GM12878 (cell line): ENCODE data around the gene APOC4. TPM values are rescaled to one million over a fixed set of nuclear protein-coding genes. Genes with fewer than 3 reads are reported as not detected.

Experiments
- ATAC-seq: fragments of 200-7000 bp; cut with Tn5 transposase; 3 replicates; pipeline ENCODE4 v1.9.1; 2020; ENCODE audit warnings: mild to moderate bottlenecking, moderate library complexity
- BruUV-seq: library from RNA; stranded (reverse); fragments of 400-500 nt; replicated peaks from 2 replicates; lab custom pipeline; 2021; lab: Mats Ljungman, UMichigan
- CTCF ChIA-PET: fragments of 300-600 bp; sonication (Branson Sonifier 250); formaldehyde crosslinking; extraction: SDS; loops from one replicate; lab custom pipeline; 2021; ENCODE audit warnings: inconsistent platforms; lab: Yijun Ruan, JAX
- POLR2A ChIA-PET: fragments of 350-600 bp; formaldehyde crosslinking; extraction: SDS; loops from one replicate; lab custom pipeline; 2021; ENCODE audit warnings: inconsistent platforms; lab: Charles Lee
- RAD21 ChIA-PET: fragments of 300-600 bp; sonication (Branson Sonifier 250); formaldehyde crosslinking; loops from one replicate; lab custom pipeline; 2023; ENCODE audit warnings: antibody characterized with exemption; ENCODE audit not compliant: unreplicated experiment; lab: Charles Lee
- SMC1A ChIA-PET: fragments of 300-600 bp; sonication (Branson Sonifier 250); formaldehyde crosslinking; loops from one replicate; lab custom pipeline; 2023; ENCODE audit not compliant: unreplicated experiment, uncharacterized antibody; lab: Charles Lee
- DNase-seq: peaks from one replicate; pipeline ENCODE4 v3.0.0-alpha.2; 2011; ENCODE audit warnings: low read depth, low spot score
- FAIRE-seq: peaks from 3 replicates; lab custom pipeline; 2011; peaks lifted over from hg19 to GRCh38; lab: Jason Lieb, UNC
- H2AFZ ChIP-seq: 2 replicates; pipeline ENCODE4 v1.6.0; 2011; ENCODE audit warnings: low read depth, low read length, control low read depth; ENCODE audit not compliant: control insufficient read depth
- H3K27ac ChIP-seq: 2 replicates; pipeline ENCODE4 v1.5.1; 2011; ENCODE audit warnings: control low read depth; ENCODE audit not compliant: control insufficient read depth, insufficient read depth
- H3K27me3 ChIP-seq, 2 experiments: replicated peaks in 1 of 2; 2 replicates each; pipeline versions ENCODE4 v1.6.0 to v1.6.1; 2011; ENCODE audit warnings: low read length in 1 of 2; ENCODE audit not compliant: control insufficient read depth in 2 of 2, insufficient read depth in 2 of 2
- H3K36me3 ChIP-seq, 2 experiments: 2 replicates each; pipeline ENCODE4 v1.5.1; 2011; ENCODE audit warnings: low read length in 1 of 2; ENCODE audit not compliant: control insufficient read depth in 2 of 2, insufficient read depth in 2 of 2
- H3K4me1 ChIP-seq: 2 replicates; pipeline ENCODE4 v1.6.1; 2011; ENCODE audit warnings: mild to moderate bottlenecking, low read length, moderate library complexity, mixed read lengths; ENCODE audit not compliant: control insufficient read depth, insufficient read depth
- H3K4me2 ChIP-seq: 2 replicates; pipeline ENCODE4 v1.6.0; 2011; ENCODE audit warnings: control low read depth; ENCODE audit not compliant: control insufficient read depth, insufficient read depth
- H3K4me3 ChIP-seq: fragments of 200-600 bp; sonication (generic); 2 replicates; pipeline ENCODE4 v1.5.1; 2016
- H3K79me2 ChIP-seq: 2 replicates; pipeline ENCODE4 v1.6.0; 2011; ENCODE audit warnings: low read length; ENCODE audit not compliant: control insufficient read depth, insufficient read depth
- H3K9ac ChIP-seq: 2 replicates; pipeline ENCODE4 v1.8.0; 2011; ENCODE audit warnings: low read length, control low read depth, mixed read lengths; ENCODE audit not compliant: control insufficient read depth, insufficient read depth
- H3K9me3 ChIP-seq: replicated peaks from 3 replicates; pipeline ENCODE4 v1.5.1; 2011; ENCODE audit warnings: mild to moderate bottlenecking, low read length; ENCODE audit not compliant: control insufficient read depth, insufficient read depth
- H4K20me1 ChIP-seq: 2 replicates; pipeline ENCODE4 v1.6.0; 2011; ENCODE audit not compliant: control insufficient read depth, insufficient read depth
- CHD1 ChIP-seq: IDR thresholded peaks from 2 replicates; pipeline ENCODE4 v1.6.1; 2012; ENCODE audit warnings: low read depth, low read length, improper control_type of control experiment
- CREM ChIP-seq: IDR thresholded peaks from 2 replicates; pipeline ENCODE4 v1.6.1; 2014; ENCODE audit warnings: antibody characterized with exemption, low read depth
- GABPA ChIP-seq: IDR thresholded peaks from 2 replicates; pipeline ENCODE4 v1.6.1; 2014; ENCODE audit warnings: antibody characterized with exemption, low read depth, mild to moderate bottlenecking, inconsistent platforms
- GATAD2B ChIP-seq: fragments of 450-650 bp; conservative IDR thresholded peaks from 2 replicates; pipeline ENCODE4 v1.6.1; 2017; ENCODE audit warnings: low read depth, mild to moderate bottlenecking, moderate library complexity
- HDAC2 ChIP-seq: fragments of 200-600 bp; sonication (generic); IDR thresholded peaks from 2 replicates; pipeline ENCODE4 v1.6.1; 2017
- MYC ChIP-seq: IDR thresholded peaks from 2 replicates; pipeline ENCODE4 v1.6.1; 2011; ENCODE audit warnings: mild to moderate bottlenecking, low read length, moderate library complexity, inconsistent platforms; ENCODE audit not compliant: insufficient read depth, insufficient replicate concordance, insufficient read length, severe bottlenecking
- PAX5 ChIP-seq: IDR thresholded peaks from 2 replicates; pipeline ENCODE4 v1.6.1; 2011; ENCODE audit warnings: low read depth, low read length, borderline replicate concordance
- TCF12 ChIP-seq: IDR thresholded peaks from 2 replicates; pipeline ENCODE4 v1.6.1; 2011; ENCODE audit warnings: low read depth, mild to moderate bottlenecking, low read length
- WGBS: methylation state at CpG from one replicate; pipeline ENCODE4 v1.1.6; 2016; ENCODE audit warnings: low lambda C conversion rate; ENCODE audit not compliant: insufficient replicate concordance, insufficient coverage; ENCODE audit errors: missing lambda C conversion rate; 5-methylcytosine and 5-hydroxymethylcytosine counted together
- in situ Hi-C: fragments of 300-500 bp; cut with MboI; formaldehyde crosslinking; loops from 9 replicates; pipeline ENCODE4 v1.14.3; 2018; ENCODE audit warnings: mixed read lengths
- intact Hi-C: fragments of 100-400 bp; cut with micrococcal nuclease; formaldehyde crosslinking; loops from one replicate; pipeline ENCODE4 v1.14.2; 2022; ENCODE audit not compliant: unreplicated experiment
- polyA plus RNA-seq, 11 experiments: library from polyadenylated mRNA; depleted of rRNA in 4 of 11; unstranded in 6 of 11; stranded (reverse) in 5 of 11; fragments of >200 nt; fragmentation: Nextera tagmentation in 4 of 11; fragmentation: Illumina TruSeq in 1 of 11; extraction: Ambion mirVana in 4 of 11; extraction: Trizol in 1 of 11; gene quantifications; 1 replicate in 1 of 11; 2 replicates in 10 of 11; pipeline versions ENCODE4 v1.2.1 to v1.2.3, GENCODE V29; 2011 to 2016; ENCODE audit warnings: inconsistent platforms in 2 of 11, missing spikeins in 2 of 11, low read depth in 1 of 11
- total RNA-seq, 4 experiments: library from RNA; depleted of rRNA in 3 of 4; stranded (reverse); fragments of >200 nt in 3 of 4; fragmentation: Illumina TruSeq in 1 of 4; extraction: Trizol in 1 of 4; gene quantifications; 2 replicates each; pipeline versions ENCODE4 v1.2.1 to v1.2.3, GENCODE V29; 2013 to 2021
- TF ChIP-seq, protein P1 (sequence below): fragments of 450-650 bp; formaldehyde crosslinking; IDR thresholded peaks from 2 replicates; pipeline ENCODE4 v1.4.0; 2022; ENCODE audit warnings: mild to moderate bottlenecking, moderate library complexity
- TF ChIP-seq, protein P2 (sequence below): IDR thresholded peaks from 2 replicates; pipeline ENCODE4 v1.6.1; 2011; ENCODE audit warnings: borderline replicate concordance, low read depth, mild to moderate bottlenecking, moderate library complexity, mixed read lengths, low read length; ENCODE audit not compliant: insufficient read depth; ENCODE audit errors: extremely low read length

Gene APOC4
- total and polyA plus RNA-seq, 10 of the 15 experiments (the other 5 are each of a cell fraction or from before 2014, with no cell fraction given), result not detected

DNA sequence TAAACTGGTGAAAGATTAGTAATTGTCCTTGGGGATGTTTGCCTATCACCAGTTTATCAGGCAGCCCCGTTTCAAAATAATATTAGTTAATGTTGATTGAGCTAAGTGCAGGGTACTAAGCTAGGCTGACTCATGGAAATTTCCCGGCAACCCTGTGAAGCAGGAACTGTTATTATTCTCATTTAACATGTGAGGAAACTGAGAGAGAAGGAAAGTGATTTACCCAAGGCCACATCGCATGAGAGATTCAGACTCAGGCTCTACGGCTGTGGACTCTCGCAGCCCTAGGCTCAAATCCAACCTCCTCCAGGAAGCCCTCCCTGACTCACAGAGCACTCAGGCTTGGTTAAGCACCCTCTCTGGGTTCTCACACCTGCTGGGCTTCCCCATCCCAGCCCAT is 32.8 kb downstream of the APOC4 start:
- no peak for ATAC-seq

DNA sequence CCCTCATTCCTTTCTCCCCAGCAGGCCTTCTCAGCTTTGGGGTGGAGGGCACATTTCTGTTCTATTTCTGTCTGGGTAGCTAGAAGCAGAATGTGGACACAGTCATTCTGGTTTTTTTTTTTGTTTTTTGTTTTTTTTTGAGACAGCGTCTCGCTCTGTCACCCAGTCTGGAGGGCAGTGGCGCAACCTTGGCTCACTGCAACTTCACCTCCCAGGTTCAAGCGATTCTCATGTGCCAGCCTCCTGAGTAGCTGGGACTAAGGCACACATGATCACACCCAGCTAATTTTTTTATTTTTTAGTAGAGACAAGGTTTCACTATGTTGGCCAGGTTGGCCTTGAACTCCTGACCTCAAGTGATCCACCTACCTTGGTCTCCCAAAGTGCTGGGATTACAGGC is 33.4 kb downstream of the APOC4 start:
- Histone ChIP-seq H3K4me2 (no peak overlapping the region), H3K27me3 (no peaks in the 10 kb centered on the region), H3K27ac (no peak overlapping the region), H3K4me3 (no peak overlapping the region), H3K9me3 (no peaks in the 10 kb centered on the region), H2AFZ (no peak overlapping the region), H3K79me2 (no peaks in the 10 kb centered on the region), H3K9ac (no peak overlapping the region), H3K4me1 (no peaks in the 10 kb centered on the region), H4K20me1 (no peaks in the 10 kb centered on the region), H3K36me3 (peaks cover 32 to 35% of the 10 kb centered on the region in 2 experiments)
- ChIA-PET POLR2A (interaction anchor here (0.6 kb wide), 1 partner anchor 22 kb away, joined by 5 read pairs; no protein-coding TSS in a partner anchor), CTCF (no interaction called here), RAD21 (no interaction called here), SMC1A (interaction anchor here (1.8 kb wide), 1 partner anchor 15 kb away, joined by 4 read pairs; no protein-coding TSS in a partner anchor)
- DNase-seq, result no peak
- intact Hi-C loops, result no loop called here
- in situ Hi-C loops, result no loop called here
- BruUV-seq, result no TSS peak
- FAIRE-seq, result no peak
- WGBS, result 100% methylated on average over 2 of the region's 4 CpGs
- no peak for ATAC-seq
- no peak for TF ChIP-seq TCF12
- TF ChIP-seq PAX5, result no peak
- TF ChIP-seq MYC, result no peak
- no peak for TF ChIP-seq CHD1
- TF ChIP-seq, protein P1, sequence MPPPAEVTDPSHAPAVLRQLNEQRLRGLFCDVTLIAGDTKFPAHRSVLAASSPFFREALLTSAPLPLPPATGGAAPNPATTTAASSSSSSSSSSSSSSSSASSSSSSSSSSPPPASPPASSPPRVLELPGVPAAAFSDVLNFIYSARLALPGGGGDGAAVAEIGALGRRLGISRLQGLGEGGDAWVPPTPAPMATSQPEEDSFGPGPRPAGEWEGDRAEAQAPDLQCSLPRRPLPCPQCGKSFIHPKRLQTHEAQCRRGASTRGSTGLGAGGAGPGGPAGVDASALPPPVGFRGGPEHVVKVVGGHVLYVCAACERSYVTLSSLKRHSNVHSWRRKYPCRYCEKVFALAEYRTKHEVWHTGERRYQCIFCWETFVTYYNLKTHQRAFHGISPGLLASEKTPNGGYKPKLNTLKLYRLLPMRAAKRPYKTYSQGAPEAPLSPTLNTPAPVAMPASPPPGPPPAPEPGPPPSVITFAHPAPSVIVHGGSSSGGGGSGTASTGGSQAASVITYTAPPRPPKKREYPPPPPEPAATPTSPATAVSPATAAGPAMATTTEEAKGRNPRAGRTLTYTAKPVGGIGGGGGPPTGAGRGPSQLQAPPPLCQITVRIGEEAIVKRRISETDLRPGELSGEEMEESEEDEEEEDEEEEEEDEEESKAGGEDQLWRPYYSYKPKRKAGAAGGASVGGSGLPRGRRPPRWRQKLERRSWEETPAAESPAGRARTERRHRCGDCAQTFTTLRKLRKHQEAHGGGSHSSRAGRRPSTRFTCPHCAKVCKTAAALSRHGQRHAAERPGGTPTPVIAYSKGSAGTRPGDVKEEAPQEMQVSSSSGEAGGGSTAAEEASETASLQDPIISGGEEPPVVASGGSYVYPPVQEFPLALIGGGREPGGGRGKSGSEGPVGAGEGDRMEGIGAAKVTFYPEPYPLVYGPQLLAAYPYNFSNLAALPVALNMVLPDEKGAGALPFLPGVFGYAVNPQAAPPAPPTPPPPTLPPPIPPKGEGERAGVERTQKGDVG (CRISPR knock-in tag), result no peak
- no peak for TF ChIP-seq HDAC2

More for the DNA sequence above, 32.8 kb downstream of the APOC4 start:
- WGBS, result 79% methylated on average over 5 of the region's 5 CpGs
- CTCF ChIA-PET, result no interaction called here
- Histone ChIP-seq H3K27ac (no peak overlapping the region), H3K4me2 (no peak overlapping the region), H3K79me2 (no peaks in the 10 kb centered on the region; the same call in 1 of the 2 replicates), H2AFZ (no peak overlapping the region), H3K4me3 (no peak overlapping the region), H3K9ac (no peak overlapping the region), H3K27me3 (no peaks in the 10 kb centered on the region), H3K4me1 (no peaks in the 10 kb centered on the region), H3K9me3 (no peaks in the 10 kb centered on the region), H3K36me3 (peaks cover 31 to 33% of the 10 kb centered on the region in 2 experiments), H4K20me1 (no peaks in the 10 kb centered on the region)
- in situ Hi-C loops, result no loop called here
- SMC1A ChIA-PET, result interaction anchor here (1.8 kb wide), 1 partner anchor 15 kb away, joined by 4 read pairs; no protein-coding TSS in a partner anchor
- POLR2A ChIA-PET, result interaction anchor here (0.6 kb wide), 2 partner anchors 23 to 404 kb away, joined by 4 to 5 read pairs; no protein-coding TSS in a partner anchor
- FAIRE-seq, result no peak
- DNase-seq, result no peak
- no TSS peak for BruUV-seq
- RAD21 ChIA-PET, result interaction anchor here (1.1 kb wide), 1 partner anchor 85 kb away, joined by 3 read pairs; no protein-coding TSS in a partner anchor
- TF ChIP-seq CREM (no peak), GABPA (no peak), GATAD2B (no peak)
- TF ChIP-seq, protein P2, sequence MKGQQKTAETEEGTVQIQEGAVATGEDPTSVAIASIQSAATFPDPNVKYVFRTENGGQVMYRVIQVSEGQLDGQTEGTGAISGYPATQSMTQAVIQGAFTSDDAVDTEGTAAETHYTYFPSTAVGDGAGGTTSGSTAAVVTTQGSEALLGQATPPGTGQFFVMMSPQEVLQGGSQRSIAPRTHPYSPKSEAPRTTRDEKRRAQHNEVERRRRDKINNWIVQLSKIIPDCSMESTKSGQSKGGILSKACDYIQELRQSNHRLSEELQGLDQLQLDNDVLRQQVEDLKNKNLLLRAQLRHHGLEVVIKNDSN, result no peak
- intact Hi-C loops, result no loop called here
